WTC11 (cell line): ENCODE results near the gene VIM. TPM values are rescaled to one million over a fixed set of nuclear protein-coding genes. Genes with fewer than 3 reads are reported as not detected.

ENCODE experiments used
- ATAC-seq: fragments of 200-7000 bp; cut with Tn5 transposase; 2 replicates; pipeline ENCODE4 v1.10.0; 2021; ENCODE audit warnings: mild to moderate bottlenecking, moderate library complexity
- CTCF ChIA-PET: fragments of 300-600 bp; sonication (Branson Sonifier 250); formaldehyde crosslinking; loops from one replicate; lab custom pipeline; 2021; ENCODE audit warnings: antibody characterized with exemption; lab: Charles Lee
- POLR2A ChIA-PET: fragments of 350-600 bp; sonication (Branson Sonifier 250); formaldehyde crosslinking; loops from one replicate; lab custom pipeline; 2021; ENCODE audit warnings: antibody characterized with exemption; lab: Charles Lee
- DNase-seq: peaks from one replicate; pipeline ENCODE4 v3.0.0; 2021; ENCODE audit warnings: low spot score
- H3K27ac Mint-ChIP-seq: 2 replicates; pipeline ENCODE4 v1.8.0; 2021; ENCODE audit warnings: mixed read lengths
- H3K27me3 Mint-ChIP-seq: 2 replicates; pipeline ENCODE4 v1.8.0; 2021; ENCODE audit warnings: low read depth, mild to moderate bottlenecking, moderate library complexity, mixed read lengths
- H3K36me3 Mint-ChIP-seq: 2 replicates; pipeline ENCODE4 v1.8.0; 2021; ENCODE audit warnings: mixed read lengths
- H3K4me1 Mint-ChIP-seq: 2 replicates; pipeline ENCODE4 v1.8.0; 2022; ENCODE audit warnings: mixed read lengths
- H3K4me3 Mint-ChIP-seq: 2 replicates; pipeline ENCODE4 v1.8.0; 2021; ENCODE audit warnings: mild to moderate bottlenecking, moderate library complexity, mixed read lengths
- H3K9me3 Mint-ChIP-seq: 2 replicates; pipeline ENCODE4 v1.8.0; 2021; ENCODE audit warnings: mixed read lengths
- CREM ChIP-seq: sonication (generic); formaldehyde crosslinking; IDR thresholded peaks from 2 replicates; pipeline ENCODE4 v1.8.1; 2022; ENCODE audit warnings: mild to moderate bottlenecking, missing genetic modification reagents, moderate library complexity
- FOXP1 ChIP-seq: sonication (generic); formaldehyde crosslinking; IDR thresholded peaks from 2 replicates; pipeline ENCODE4 v1.8.0; 2022; ENCODE audit warnings: missing genetic modification reagents, mild to moderate bottlenecking, moderate library complexity, borderline replicate concordance
- KAT7 ChIP-seq: sonication (generic); formaldehyde crosslinking; IDR thresholded peaks from 2 replicates; pipeline ENCODE4 v1.8.1; 2023; ENCODE audit warnings: missing genetic modification reagents, mild to moderate bottlenecking, borderline replicate concordance
- NFATC4 ChIP-seq: fragments of 250-450 bp; sonication (Bioruptor Pico); IDR thresholded peaks from 2 replicates; pipeline ENCODE4 v1.9.0; 2021; ENCODE audit warnings: mild to moderate bottlenecking
- NR2C2 ChIP-seq: sonication (generic); formaldehyde crosslinking; IDR thresholded peaks from 2 replicates; pipeline ENCODE4 v1.8.0; 2022; ENCODE audit warnings: mild to moderate bottlenecking, missing genetic modification reagents
- SMAD3 ChIP-seq: sonication (generic); formaldehyde crosslinking; IDR thresholded peaks from 2 replicates; pipeline ENCODE4 v1.8.0; 2022; ENCODE audit warnings: missing genetic modification reagents, mild to moderate bottlenecking, borderline replicate concordance
- ZNF138 ChIP-seq: sonication (generic); formaldehyde crosslinking; conservative IDR thresholded peaks from 2 replicates; pipeline ENCODE4 v1.8.1; 2022; ENCODE audit warnings: mild to moderate bottlenecking, moderate library complexity, missing genetic modification reagents
- ZNF219 ChIP-seq: sonication (generic); formaldehyde crosslinking; IDR thresholded peaks from 2 replicates; pipeline ENCODE4 v1.8.0; 2023; ENCODE audit warnings: missing genetic modification reagents, mild to moderate bottlenecking, borderline replicate concordance
- ZNF232 ChIP-seq: sonication (generic); formaldehyde crosslinking; IDR thresholded peaks from 2 replicates; pipeline ENCODE4 v1.8.0; 2022; ENCODE audit warnings: mild to moderate bottlenecking, missing genetic modification reagents
- ZNF423 ChIP-seq: fragments of 250-450 bp; sonication (Bioruptor Pico); IDR thresholded peaks from 2 replicates; pipeline ENCODE4 v2.1.2; 2022; ENCODE audit warnings: mild to moderate bottlenecking, moderate library complexity
- total RNA-seq: library from RNA; stranded (reverse); gene quantifications from 3 replicates; pipeline ENCODE4 v1.2.3, GENCODE V29; 2021
- TF ChIP-seq, protein P1 (sequence below): sonication (generic); formaldehyde crosslinking; IDR thresholded peaks from 2 replicates; pipeline ENCODE4 v1.8.0; 2022; ENCODE audit warnings: mild to moderate bottlenecking, missing genetic modification reagents
- TF ChIP-seq, protein P2 (sequence below): fragments of 250-450 bp; sonication (Bioruptor Pico); IDR thresholded peaks from 2 replicates; pipeline ENCODE4 v1.8.0; 2021; ENCODE audit warnings: mild to moderate bottlenecking
- TF ChIP-seq, protein P3 (sequence below): fragments of 200-600 bp; IDR thresholded peaks from 2 replicates; pipeline ENCODE4 v1.8.0; 2022; ENCODE audit warnings: antibody characterized with exemption
- TF ChIP-seq, protein P4 (sequence below): sonication (generic); formaldehyde crosslinking; IDR thresholded peaks from 2 replicates; pipeline ENCODE4 v1.8.1; 2022; ENCODE audit warnings: low read depth, missing genetic modification reagents, borderline replicate concordance
- TF ChIP-seq, protein P5 (sequence below): fragments of 250-450 bp; sonication (Bioruptor Pico); IDR thresholded peaks from 2 replicates; pipeline ENCODE4 v1.9.0; 2021; ENCODE audit warnings: mild to moderate bottlenecking

Gene VIM
- total RNA-seq, 1 experiment from 2014 or later: 74.1 TPM

DNA sequence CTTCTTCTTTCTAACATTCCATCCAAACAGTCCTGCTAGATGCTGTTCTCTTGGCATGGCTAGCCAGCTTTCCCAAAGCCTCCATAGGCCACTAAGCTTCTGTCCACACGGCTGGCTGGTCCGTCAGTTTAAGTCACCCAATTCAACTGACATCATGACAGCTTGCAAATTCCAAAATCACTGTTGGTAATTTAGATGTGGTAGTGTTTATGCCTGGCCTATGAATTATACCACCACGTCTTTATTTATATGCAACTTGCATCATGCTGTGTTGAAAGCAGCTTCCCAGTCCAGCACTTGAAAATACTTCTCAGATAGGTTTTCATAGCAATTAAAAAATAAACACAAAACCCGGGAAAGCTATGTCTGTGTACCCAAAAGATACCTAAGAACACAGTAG is 2.2 kb upstream of the VIM start:
- Mint-ChIP-seq H3K4me1 (peaks cover 18% of the 10 kb centered on the region), H3K4me3 (no peak overlapping the region), H3K36me3 (no peaks in the 10 kb centered on the region), H3K9me3 (no peaks in the 10 kb centered on the region), H3K27ac (no peak overlapping the region), H3K27me3 (peaks cover 54% of the 10 kb centered on the region)
- DNase-seq: no peak
- ChIA-PET POLR2A (no interaction called here), CTCF (no interaction called here)
- ATAC-seq: no peak
- no peak for TF ChIP-seq ZNF219 (CRISPR knock-in tag)
- TF ChIP-seq, protein P1, sequence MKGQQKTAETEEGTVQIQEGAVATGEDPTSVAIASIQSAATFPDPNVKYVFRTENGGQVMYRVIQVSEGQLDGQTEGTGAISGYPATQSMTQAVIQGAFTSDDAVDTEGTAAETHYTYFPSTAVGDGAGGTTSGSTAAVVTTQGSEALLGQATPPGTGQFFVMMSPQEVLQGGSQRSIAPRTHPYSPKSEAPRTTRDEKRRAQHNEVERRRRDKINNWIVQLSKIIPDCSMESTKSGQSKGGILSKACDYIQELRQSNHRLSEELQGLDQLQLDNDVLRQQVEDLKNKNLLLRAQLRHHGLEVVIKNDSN (CRISPR knock-in tag): no peak

DNA sequence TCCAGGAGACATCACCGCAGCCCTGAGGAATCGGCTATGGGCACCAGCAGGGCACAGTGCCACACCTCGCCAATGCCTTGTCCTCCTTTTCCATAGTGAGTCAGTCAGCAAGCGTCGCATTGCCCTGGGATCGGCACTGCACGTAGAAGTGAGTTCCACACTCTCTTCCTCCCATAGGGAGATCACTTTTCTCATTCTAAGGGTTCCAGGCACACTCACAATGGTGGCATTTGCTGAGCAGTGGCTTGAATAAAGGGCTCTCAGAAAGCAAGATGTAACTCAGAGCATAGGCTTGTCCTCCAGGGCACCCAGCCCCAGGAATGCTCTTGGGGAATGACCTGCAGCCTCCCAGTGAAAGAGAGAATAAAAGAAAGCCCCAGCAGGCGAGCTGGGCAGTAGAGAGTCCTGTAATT is 1.1 kb upstream of the VIM start:
- H3K27me3 Mint-ChIP-seq: peaks cover 54% of the 10 kb centered on the region
- no peak for TF ChIP-seq NR2C2 (CRISPR knock-in tag)
- no peak for TF ChIP-seq FOXP1 (CRISPR knock-in tag)
- TF ChIP-seq KAT7: no peak
- no peak for TF ChIP-seq ZNF232 (CRISPR knock-in tag)
- TF ChIP-seq, protein P2, sequence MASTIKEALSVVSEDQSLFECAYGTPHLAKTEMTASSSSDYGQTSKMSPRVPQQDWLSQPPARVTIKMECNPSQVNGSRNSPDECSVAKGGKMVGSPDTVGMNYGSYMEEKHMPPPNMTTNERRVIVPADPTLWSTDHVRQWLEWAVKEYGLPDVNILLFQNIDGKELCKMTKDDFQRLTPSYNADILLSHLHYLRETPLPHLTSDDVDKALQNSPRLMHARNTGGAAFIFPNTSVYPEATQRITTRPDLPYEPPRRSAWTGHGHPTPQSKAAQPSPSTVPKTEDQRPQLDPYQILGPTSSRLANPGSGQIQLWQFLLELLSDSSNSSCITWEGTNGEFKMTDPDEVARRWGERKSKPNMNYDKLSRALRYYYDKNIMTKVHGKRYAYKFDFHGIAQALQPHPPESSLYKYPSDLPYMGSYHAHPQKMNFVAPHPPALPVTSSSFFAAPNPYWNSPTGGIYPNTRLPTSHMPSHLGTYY (CRISPR knock-in tag): no peak
- H3K9me3 Mint-ChIP-seq: no peaks in the 10 kb centered on the region
- peak; percentile 12 for DNase-seq
- ChIA-PET POLR2A (no interaction called here), CTCF (interaction anchor here (0.6 to 1.7 kb wide), 6 partner anchors 26 to 504 kb away, joined by 3 to 6 read pairs (median 3); partner anchors contain the start of gene TRDMT1)
- peak overlapping the region; percentile 93 for H3K4me3 Mint-ChIP-seq
- no peak for ATAC-seq
- peaks cover under 1% of the 10 kb centered on the region; the same call in 1 of the 2 replicates for H3K36me3 Mint-ChIP-seq
- peaks cover 18% of the 10 kb centered on the region for H3K4me1 Mint-ChIP-seq
- no peak overlapping the region for H3K27ac Mint-ChIP-seq

DNA sequence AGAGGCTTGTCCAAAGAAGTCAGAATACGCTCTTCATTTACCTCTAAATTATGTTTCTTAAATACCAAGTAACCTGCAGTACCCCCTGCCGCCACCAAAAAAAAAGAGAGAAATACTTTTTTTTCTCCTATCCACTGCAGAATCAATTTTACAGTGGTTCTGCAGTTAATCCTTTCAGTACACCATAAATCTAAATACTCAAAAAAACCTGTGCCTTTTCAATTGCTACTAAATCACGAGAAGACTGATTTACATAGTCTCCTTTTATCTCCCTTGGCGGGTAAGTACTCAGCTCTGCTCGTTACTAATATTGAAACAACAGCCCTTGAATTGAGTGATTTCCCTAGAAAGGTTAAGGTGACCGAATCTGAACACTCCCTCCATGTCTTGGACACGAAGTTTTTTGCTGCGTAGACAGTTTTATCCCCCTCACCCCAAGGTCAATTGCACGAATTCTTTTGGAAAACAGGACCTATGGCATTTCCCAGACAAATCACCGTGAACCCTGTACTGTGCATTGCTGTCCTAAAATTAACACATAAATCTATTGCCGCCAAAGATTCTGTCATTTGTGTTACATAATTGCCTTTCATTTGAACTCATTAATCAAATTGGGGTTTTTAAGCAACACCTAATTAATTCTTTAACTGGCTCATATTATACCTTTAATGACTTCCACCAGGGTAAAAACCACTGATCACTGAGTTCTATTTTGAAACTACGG is 512 bp upstream of the VIM start:
- Mint-ChIP-seq H3K4me1 (peaks cover 22% of the 10 kb centered on the region), H3K9me3 (no peaks in the 10 kb centered on the region), H3K27me3 (peaks cover 54% of the 10 kb centered on the region), H3K36me3 (peaks cover 4% of the 10 kb centered on the region; the same call in 1 of the 2 replicates), H3K4me3 (peak overlapping the region; percentile 93), H3K27ac (no peak overlapping the region)
- DNase-seq (no peak), ATAC-seq (no peak)
- TF ChIP-seq, protein P3, sequence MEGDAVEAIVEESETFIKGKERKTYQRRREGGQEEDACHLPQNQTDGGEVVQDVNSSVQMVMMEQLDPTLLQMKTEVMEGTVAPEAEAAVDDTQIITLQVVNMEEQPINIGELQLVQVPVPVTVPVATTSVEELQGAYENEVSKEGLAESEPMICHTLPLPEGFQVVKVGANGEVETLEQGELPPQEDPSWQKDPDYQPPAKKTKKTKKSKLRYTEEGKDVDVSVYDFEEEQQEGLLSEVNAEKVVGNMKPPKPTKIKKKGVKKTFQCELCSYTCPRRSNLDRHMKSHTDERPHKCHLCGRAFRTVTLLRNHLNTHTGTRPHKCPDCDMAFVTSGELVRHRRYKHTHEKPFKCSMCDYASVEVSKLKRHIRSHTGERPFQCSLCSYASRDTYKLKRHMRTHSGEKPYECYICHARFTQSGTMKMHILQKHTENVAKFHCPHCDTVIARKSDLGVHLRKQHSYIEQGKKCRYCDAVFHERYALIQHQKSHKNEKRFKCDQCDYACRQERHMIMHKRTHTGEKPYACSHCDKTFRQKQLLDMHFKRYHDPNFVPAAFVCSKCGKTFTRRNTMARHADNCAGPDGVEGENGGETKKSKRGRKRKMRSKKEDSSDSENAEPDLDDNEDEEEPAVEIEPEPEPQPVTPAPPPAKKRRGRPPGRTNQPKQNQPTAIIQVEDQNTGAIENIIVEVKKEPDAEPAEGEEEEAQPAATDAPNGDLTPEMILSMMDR: peak; percentile 19; the same call in 1 of the 2 replicates
- TF ChIP-seq ZNF423 (CRISPR knock-in tag) (no peak), NFATC4 (no peak), SMAD3 (CRISPR knock-in tag) (no peak), ZNF138 (no peak), CREM (CRISPR knock-in tag) (no peak), NR2C2 (CRISPR knock-in tag) (no peak)
- TF ChIP-seq, protein P4, sequence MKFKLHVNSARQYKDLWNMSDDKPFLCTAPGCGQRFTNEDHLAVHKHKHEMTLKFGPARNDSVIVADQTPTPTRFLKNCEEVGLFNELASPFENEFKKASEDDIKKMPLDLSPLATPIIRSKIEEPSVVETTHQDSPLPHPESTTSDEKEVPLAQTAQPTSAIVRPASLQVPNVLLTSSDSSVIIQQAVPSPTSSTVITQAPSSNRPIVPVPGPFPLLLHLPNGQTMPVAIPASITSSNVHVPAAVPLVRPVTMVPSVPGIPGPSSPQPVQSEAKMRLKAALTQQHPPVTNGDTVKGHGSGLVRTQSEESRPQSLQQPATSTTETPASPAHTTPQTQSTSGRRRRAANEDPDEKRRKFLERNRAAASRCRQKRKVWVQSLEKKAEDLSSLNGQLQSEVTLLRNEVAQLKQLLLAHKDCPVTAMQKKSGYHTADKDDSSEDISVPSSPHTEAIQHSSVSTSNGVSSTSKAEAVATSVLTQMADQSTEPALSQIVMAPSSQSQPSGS (CRISPR knock-in tag): no peak
- TF ChIP-seq, protein P5, sequence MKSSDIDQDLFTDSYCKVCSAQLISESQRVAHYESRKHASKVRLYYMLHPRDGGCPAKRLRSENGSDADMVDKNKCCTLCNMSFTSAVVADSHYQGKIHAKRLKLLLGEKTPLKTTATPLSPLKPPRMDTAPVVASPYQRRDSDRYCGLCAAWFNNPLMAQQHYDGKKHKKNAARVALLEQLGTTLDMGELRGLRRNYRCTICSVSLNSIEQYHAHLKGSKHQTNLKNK (CRISPR knock-in tag): no peak
- CTCF ChIA-PET: interaction anchor here (0.5 to 1.7 kb wide), 6 partner anchors 20 to 504 kb away, joined by 3 to 6 read pairs (median 3); partner anchors contain the start of gene TRDMT1
- POLR2A ChIA-PET: no interaction called here
